Esophagus muscularis mucosa (tissue), 4 donors: ENCODE results near the gene RNPC3. TPM values are rescaled to one million over a fixed set of nuclear protein-coding genes. Genes with fewer than 3 reads are reported as not detected.
A peak's percentile ranks its signal among the peaks of the same experiment; 100 is the strongest.
"Not testable (repeated sequence)": the region's sequence is repeated elsewhere in the genome, so short reads cannot be mapped to it uniquely, and the experiment has no call there.

Source experiments
- DNase-seq: peaks from one replicate; pipeline ENCODE4 v3.0.0-alpha.2; 2017; ENCODE audit errors: extremely low spot score
- H3K27ac ChIP-seq, 4 donors: fragments of 200-600 bp; sonication (generic); replicated peaks in 1 of 4; 1 replicate in 3 of 4; 2 replicates in 1 of 4; pipeline ENCODE4 v1.5.1; 2016 to 2019; ENCODE audit warnings: mild to moderate bottlenecking in 1 of 4
- H3K27me3 ChIP-seq, 4 donors: fragments of 200-600 bp; sonication (generic); one replicate each; pipeline versions ENCODE4 v1.5.1 to v1.6.0; 2016 to 2019
- H3K36me3 ChIP-seq, 4 donors: fragments of 200-600 bp; sonication (generic); one replicate each; pipeline ENCODE4 v1.5.1; 2016 to 2019
- H3K4me1 ChIP-seq, 4 donors: fragments of 200-600 bp; sonication (generic); one replicate each; pipeline ENCODE4 v1.5.1; 2016 to 2019
- H3K4me3 ChIP-seq, 4 donors: fragments of 200-600 bp; sonication (generic); 1 replicate in 2 of 4; 2 replicates in 2 of 4; pipeline ENCODE4 v1.5.1; 2016 to 2019; ENCODE audit warnings: mild to moderate bottlenecking in 4 of 4, moderate library complexity in 1 of 4
- H3K9me3 ChIP-seq, 4 donors: fragments of 200-600 bp; sonication (generic); 1 replicate in 3 of 4; 2 replicates in 1 of 4; pipeline ENCODE4 v1.5.1; 2016 to 2019
- CTCF ChIP-seq, 3 experiments: fragments of 200-600 bp in 2 of 3; fragments of 450-650 bp in 1 of 3; sonication (generic) in 2 of 3; IDR thresholded peaks; one replicate each; pipeline ENCODE4 v1.5.1; 2017 to 2019; ENCODE audit warnings: antibody characterized with exemption in 3 of 3, mild to moderate bottlenecking in 2 of 3, moderate library complexity in 1 of 3
- EP300 ChIP-seq: sonication (generic); formaldehyde crosslinking; IDR thresholded peaks from one replicate; pipeline ENCODE4 v1.6.1; 2017; ENCODE audit warnings: antibody characterized with exemption
- POLR2A ChIP-seq: fragments of 450-650 bp; IDR thresholded peaks from one replicate; pipeline ENCODE4 v1.6.1; 2017; ENCODE audit warnings: antibody characterized with exemption, moderate library complexity, mild to moderate bottlenecking, low read depth
- POLR2AphosphoS5 ChIP-seq, 2 donors: sonication (generic); formaldehyde crosslinking; IDR thresholded peaks; one replicate each; pipeline ENCODE4 v1.6.1; 2017; ENCODE audit warnings: antibody characterized with exemption in 2 of 2
- WGBS: methylation state at CpG from one replicate; pipeline ENCODE4 v1.1.5; 2018; 5-methylcytosine and 5-hydroxymethylcytosine counted together
- intact Hi-C: fragments of 100-400 bp; cut with DNase I; formaldehyde crosslinking; loops from one replicate; pipeline ENCODE4 v1.15.1; 2023
- total RNA-seq, 4 donors: library from RNA; depleted of rRNA; stranded (reverse); fragments of >200 nt; gene quantifications; one replicate each; pipeline versions ENCODE4 v1.1.0 to v1.2.1, GENCODE V29; 2016

The RNPC3 gene
- total RNA-seq, 4 donors from 2014 or later = 7.5 to 30.3 (median 14.7) TPM

GRCh38 chr1:103560427-103560826 lies 34.9 kb downstream of the RNPC3 start:
- H3K4me1 ChIP-seq = peaks cover 4 to 16% (median 8%) of the 10 kb centered on the region in 4 donors
- no peak for DNase-seq
- H3K27me3 ChIP-seq = no peaks in the 10 kb centered on the region
- H3K4me3 ChIP-seq = no peak overlapping the region
- H3K36me3 ChIP-seq = peaks cover 7 to 22% (median 14%) of the 10 kb centered on the region in 4 donors
- no peaks in the 10 kb centered on the region for H3K9me3 ChIP-seq
- intact Hi-C loops = no loop called here
- TF ChIP-seq EP300 (no peak), POLR2AphosphoS5 (IDR thresholded peaks at IDR 0.05) (no peak), CTCF (IDR thresholded peaks at IDR 0.05) (no peak), POLR2A (no peak)
- H3K27ac ChIP-seq = no peak overlapping the region

GRCh38 chr1:103561124-103561523 lies 35.6 kb downstream of the RNPC3 start:
- peak overlapping the region in 2 of 4 donors; percentile 53 to 62 for H3K27ac ChIP-seq
- H3K27me3 ChIP-seq, intact Hi-C loops, H3K4me3 ChIP-seq, DNase-seq, H3K9me3 ChIP-seq: not testable (repeated sequence)
- WGBS = 70% methylated on average over 2 of the region's 3 CpGs
- peaks cover 4 to 15% (median 9%) of the 10 kb centered on the region in 4 donors for H3K36me3 ChIP-seq
- peaks cover 4 to 16% (median 8%) of the 10 kb centered on the region in 4 donors for H3K4me1 ChIP-seq

GRCh38 chr1:103561643-103562395 lies 36.3 kb downstream of the RNPC3 start:
- no peak for DNase-seq
- Histone ChIP-seq H3K4me1 (peaks cover 4 to 16% (median 8%) of the 10 kb centered on the region in 4 donors), H3K36me3 (peaks cover 4 to 8% (median 6%) of the 10 kb centered on the region in 4 donors), H3K27me3 (no peaks in the 10 kb centered on the region), H3K4me3 (no peak overlapping the region), H3K9me3 (no peaks in the 10 kb centered on the region), H3K27ac (peak overlapping the region; percentile 39 to 62 (median 53))
- intact Hi-C loops = no loop called here
- TF ChIP-seq POLR2AphosphoS5 (IDR thresholded peaks at IDR 0.05) (no peak), EP300 (no peak), POLR2A (no peak)
- 64% methylated on average over 2 of the region's 2 CpGs for WGBS

GRCh38 chr1:103563056-103563455 lies 37.6 kb downstream of the RNPC3 start:
- H3K9me3 ChIP-seq = no peaks in the 10 kb centered on the region
- H3K4me3 ChIP-seq = no peak overlapping the region
- intact Hi-C loops = no loop called here
- no peaks in the 10 kb centered on the region for H3K27me3 ChIP-seq
- 80% methylated on average over 4 of the region's 4 CpGs for WGBS
- peaks cover 4 to 16% (median 8%) of the 10 kb centered on the region in 4 donors for H3K4me1 ChIP-seq
- no peak for DNase-seq
- no peak overlapping the region for H3K27ac ChIP-seq
- TF ChIP-seq EP300 = no peak
- TF ChIP-seq POLR2AphosphoS5 (IDR thresholded peaks at IDR 0.05) = no peak
- no peak for TF ChIP-seq CTCF (IDR thresholded peaks at IDR 0.05)
- no peak for TF ChIP-seq POLR2A
- H3K36me3 ChIP-seq = peaks cover 0 to 7% (median 3%) of the 10 kb centered on the region in 4 donors

- H3K4me1 ChIP-seq = no peaks in the 10 kb centered on the region
- no peak for DNase-seq
- no peaks in the 10 kb centered on the region for H3K9me3 ChIP-seq
- WGBS = 84% methylated on average over 4 of the region's 7 CpGs
- no peak for TF ChIP-seq EP300
- TF ChIP-seq POLR2AphosphoS5 (IDR thresholded peaks at IDR 0.05) = no peak
- TF ChIP-seq CTCF (IDR thresholded peaks at IDR 0.05) = no peak
- no peak for TF ChIP-seq POLR2A
- H3K36me3 ChIP-seq = peaks cover 0 to 35% (median 21%) of the 10 kb centered on the region in 4 donors
- no peak overlapping the region for H3K27ac ChIP-seq
- H3K27me3 ChIP-seq = no peaks in the 10 kb centered on the region
- H3K4me3 ChIP-seq = no peak overlapping the region
- intact Hi-C loops = no loop called here
Observed at GRCh38 chr1:103569493-103569892, 44.0 kb downstream of the RNPC3 start.

- H3K27me3 ChIP-seq, DNase-seq, H3K27ac ChIP-seq, H3K4me1 ChIP-seq, H3K4me3 ChIP-seq, intact Hi-C loops, H3K9me3 ChIP-seq: not testable (repeated sequence)
- H3K36me3 ChIP-seq = peaks cover 0 to 35% (median 24%) of the 10 kb centered on the region in 4 donors
- WGBS = 85% methylated on average over 2 of the region's 2 CpGs
Observed at GRCh38 chr1:103571289-103571688, 45.8 kb downstream of the RNPC3 start, which contains the start of gene AMY2B. TSS of gene AMY2B (plus strand) at chr1:103571589. CDS start at chr1:103571603, 14 bp downstream.
